ENCODE results near the gene CASP12.

Gene CASP12

DNA sequence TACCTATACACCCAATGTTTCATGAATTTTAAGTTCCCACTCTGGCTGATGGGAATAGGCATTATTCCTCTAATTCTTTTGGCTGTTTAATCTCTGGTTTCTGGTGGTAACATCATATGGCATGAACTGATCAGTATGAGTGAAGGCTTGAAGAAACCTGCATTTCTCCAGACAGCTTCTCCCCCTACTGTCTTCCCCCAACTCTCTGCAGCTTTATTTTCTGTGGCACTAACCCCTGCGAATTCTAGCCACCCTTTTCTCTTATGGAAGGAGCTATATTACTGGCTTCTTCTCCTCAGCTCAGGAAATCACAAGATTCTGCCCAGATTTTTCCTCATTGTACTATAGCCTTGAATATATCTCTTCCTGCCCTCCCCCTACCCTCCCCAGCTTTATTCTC is 57.1 kb downstream of the CASP12 start:
- no peak for DNase-seq (ENCODE audit: low read depth in 1 of 2, low spot score in 1 of 2)

DNA sequence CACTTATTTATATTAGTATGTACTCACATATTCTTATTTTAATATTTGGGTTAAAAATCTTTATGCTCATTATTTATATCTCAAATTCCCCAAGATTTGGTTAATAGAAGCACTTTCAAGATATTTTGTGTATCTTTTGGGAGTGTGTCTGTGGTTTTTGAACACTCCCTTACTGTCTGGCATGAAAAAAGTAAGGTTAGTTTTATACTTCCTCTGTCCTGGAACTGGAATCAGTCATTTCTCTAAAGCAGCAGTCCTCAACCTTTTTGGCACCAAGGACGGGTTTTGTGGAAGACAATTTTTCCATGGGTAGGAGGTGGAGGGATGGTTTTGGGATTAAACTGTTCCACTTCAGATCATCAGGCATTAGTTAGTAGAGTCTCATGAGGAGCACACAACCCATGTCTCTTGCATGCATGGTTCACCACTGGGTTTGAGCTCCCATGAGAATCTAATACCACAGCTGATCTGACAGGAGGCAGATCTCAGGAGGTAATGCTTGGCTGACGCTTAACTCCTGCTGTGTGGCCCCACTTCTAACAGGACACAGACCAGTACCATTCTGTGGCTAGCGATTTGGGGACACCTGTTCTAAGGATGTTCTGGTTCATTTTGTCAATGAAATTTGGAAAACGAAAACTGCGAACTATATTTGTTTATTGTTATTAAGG is 60.2 kb downstream of the CASP12 start:
- DNase-seq (ENCODE audit: low read depth in 1 of 2, low spot score in 1 of 2): no peak

- DNase-seq (ENCODE audit: low read depth in 1 of 2, low spot score in 1 of 2): no peak
Measured at GRCh38 chr11:104836691-104837090, 61.6 kb downstream of the CASP12 start.

Measured in stimulated activated CD4-positive, alpha-beta T cell treated with anti-CD3 and anti-CD28 coated beads, Interleukin-15, amount 100 ng/mL, for 1 hour (primary cell).